MM.1S (cell line): Measurements from ENCODE around the gene ZBTB25.

Experiments used
- DNase-seq: peaks from one replicate; pipeline ENCODE4 v3.0.0-alpha.2; 2015
- H2AFZ ChIP-seq: fragments of 300-600 bp; sonication (generic); 2 replicates; pipeline ENCODE4 v1.6.0; 2016; ENCODE audit warnings: antibody characterized with exemption, low read length
- H3F3A ChIP-seq: fragments of 300-600 bp; sonication (generic); 2 replicates; pipeline ENCODE4 v1.6.1; 2016; ENCODE audit warnings: mild to moderate bottlenecking, antibody characterized with exemption, low read length, moderate library complexity, mixed read lengths; ENCODE audit not compliant: insufficient read depth
- H3K27ac ChIP-seq: fragments of 300-600 bp; sonication (generic); 2 replicates; pipeline ENCODE4 v1.5.1; 2016; ENCODE audit warnings: mild to moderate bottlenecking, low read length
- H3K27me3 ChIP-seq: fragments of 300-600 bp; sonication (generic); replicated peaks from 2 replicates; pipeline ENCODE4 v1.6.0; 2016; ENCODE audit warnings: low read length; ENCODE audit not compliant: insufficient read depth
- H3K36me3 ChIP-seq: fragments of 300-600 bp; sonication (generic); replicated peaks from 2 replicates; pipeline ENCODE4 v1.6.1; 2016; ENCODE audit warnings: mild to moderate bottlenecking, low read length, mixed read lengths; ENCODE audit not compliant: insufficient read depth
- H3K4me1 ChIP-seq: fragments of 300-600 bp; sonication (generic); 2 replicates; pipeline ENCODE4 v1.6.1; 2016; ENCODE audit warnings: low read length, mixed read lengths
- H3K4me2 ChIP-seq: fragments of 300-600 bp; sonication (generic); 2 replicates; pipeline ENCODE4 v1.6.0; 2016; ENCODE audit warnings: low read depth, low read length
- H3K4me3 ChIP-seq: fragments of 300-600 bp; sonication (generic); 2 replicates; pipeline ENCODE4 v1.5.1; 2016; ENCODE audit warnings: low read length, mixed read lengths
- H3K79me2 ChIP-seq: fragments of 300-600 bp; sonication (generic); 2 replicates; pipeline ENCODE4 v1.6.1; 2016; ENCODE audit warnings: mixed run types, low read length, mixed read lengths
- H3K9ac ChIP-seq: fragments of 300-600 bp; sonication (generic); 2 replicates; pipeline ENCODE4 v1.6.1; 2016; ENCODE audit warnings: low read length, mixed read lengths
- H3K9me2 ChIP-seq: fragments of 300-600 bp; sonication (generic); replicated peaks from 2 replicates; pipeline ENCODE4 v1.6.1; 2016; ENCODE audit warnings: mild to moderate bottlenecking, low read length, mixed read lengths; ENCODE audit not compliant: insufficient read depth
- H3K9me3 ChIP-seq: fragments of 300-600 bp; sonication (generic); replicated peaks from 2 replicates; pipeline ENCODE4 v1.6.1; 2016; ENCODE audit warnings: mild to moderate bottlenecking, low read length, mixed read lengths; ENCODE audit not compliant: insufficient read depth
- H4K20me1 ChIP-seq: fragments of 300-600 bp; sonication (generic); 2 replicates; pipeline ENCODE4 v1.6.1; 2016; ENCODE audit warnings: mild to moderate bottlenecking, low read length, moderate library complexity, mixed read lengths; ENCODE audit not compliant: insufficient read depth
- CTCF ChIP-seq: fragments of 300-600 bp; sonication (generic); IDR thresholded peaks from 2 replicates; pipeline ENCODE4 v1.5.1; 2016; ENCODE audit warnings: antibody characterized with exemption, low read length, mixed read lengths
- EZH2 ChIP-seq: fragments of 300-600 bp; sonication (generic); optimal IDR thresholded peaks from 2 replicates; pipeline ENCODE3; 2017; ENCODE audit warnings: low read depth, mild to moderate bottlenecking, antibody characterized with exemption, low read length, mixed read lengths
- EZH2phosphoT487 ChIP-seq: fragments of 300-600 bp; sonication (generic); IDR thresholded peaks from 2 replicates; pipeline ENCODE4 v1.6.1; 2018; ENCODE audit warnings: antibody characterized with exemption, low read length

The ZBTB25 gene

DNA sequence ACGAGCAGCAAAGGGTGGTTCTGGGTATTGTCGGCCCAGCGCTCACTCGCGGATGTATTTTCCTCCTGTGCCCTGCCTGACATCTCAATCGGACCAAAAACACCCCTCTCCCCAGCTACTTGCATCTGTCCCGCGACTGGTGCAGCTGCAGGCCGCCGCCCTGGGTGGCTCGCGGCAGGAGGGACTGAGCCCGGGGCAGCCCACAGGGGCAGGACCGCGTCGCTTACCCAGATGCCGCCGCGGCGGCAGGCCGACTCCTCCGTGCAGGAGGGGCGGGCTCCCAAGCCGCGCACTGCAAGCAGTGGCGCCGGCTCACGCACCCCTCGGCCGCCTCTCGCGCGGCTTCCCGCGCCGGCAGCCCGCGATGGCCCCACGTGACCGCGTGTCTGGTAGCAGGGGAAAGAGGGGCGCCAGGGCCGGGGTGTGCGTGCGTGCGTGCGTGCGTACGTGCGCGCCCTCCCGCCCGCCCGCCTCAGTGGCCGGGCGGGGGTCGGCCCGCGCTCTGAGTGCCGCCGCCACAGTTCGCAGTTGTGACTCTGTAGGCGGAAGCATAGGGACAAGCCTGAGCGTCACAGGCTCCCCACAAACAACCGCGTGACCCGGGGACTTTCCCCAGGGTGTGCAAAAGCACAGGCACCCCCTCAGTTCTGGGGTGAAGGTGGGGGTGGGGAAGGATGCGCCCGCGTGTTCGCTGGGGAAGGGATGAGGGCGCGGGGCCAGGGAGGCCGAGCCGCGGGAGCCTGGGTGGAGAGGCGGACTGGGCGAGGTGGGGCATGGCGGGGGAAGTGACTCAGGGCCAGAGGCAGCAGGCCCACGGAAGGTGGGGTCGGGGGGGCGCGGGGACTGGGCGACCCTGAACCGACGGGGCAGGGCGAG is at the start of gene ZBTB25:
TSS of gene ZBTB25 (minus strand) at position 405 of the 876 bp plus-strand sequence. CDS start 13,305 bp downstream, outside the sequence.
- Histone ChIP-seq H4K20me1 (no peaks in the 10 kb centered on the region), H3K27ac (peak within 1 kb of the TSS; percentile 100), H3K4me1 (peaks cover 3% of the 10 kb centered on the region), H3K9me3 (no peaks in the 10 kb centered on the region), H3K4me3 (peak within 1 kb of the TSS; percentile 86), H3K4me2 (peak within 1 kb of the TSS; percentile 89), H3K79me2 (peaks cover 75% of the 10 kb centered on the region), H3F3A (peaks cover 38% of the 10 kb centered on the region), H3K9ac (peak within 1 kb of the TSS; percentile 99), H3K36me3 (no peaks in the 10 kb centered on the region), H3K27me3 (no peaks in the 10 kb centered on the region), H3K9me2 (no peaks in the 10 kb centered on the region), H2AFZ (peak within 1 kb of the TSS; percentile 53)
- TF ChIP-seq EZH2, result no peak
- TF ChIP-seq CTCF, result no peak
- TF ChIP-seq EZH2phosphoT487, result no peak
- peak; percentile 87 for DNase-seq

DNA sequence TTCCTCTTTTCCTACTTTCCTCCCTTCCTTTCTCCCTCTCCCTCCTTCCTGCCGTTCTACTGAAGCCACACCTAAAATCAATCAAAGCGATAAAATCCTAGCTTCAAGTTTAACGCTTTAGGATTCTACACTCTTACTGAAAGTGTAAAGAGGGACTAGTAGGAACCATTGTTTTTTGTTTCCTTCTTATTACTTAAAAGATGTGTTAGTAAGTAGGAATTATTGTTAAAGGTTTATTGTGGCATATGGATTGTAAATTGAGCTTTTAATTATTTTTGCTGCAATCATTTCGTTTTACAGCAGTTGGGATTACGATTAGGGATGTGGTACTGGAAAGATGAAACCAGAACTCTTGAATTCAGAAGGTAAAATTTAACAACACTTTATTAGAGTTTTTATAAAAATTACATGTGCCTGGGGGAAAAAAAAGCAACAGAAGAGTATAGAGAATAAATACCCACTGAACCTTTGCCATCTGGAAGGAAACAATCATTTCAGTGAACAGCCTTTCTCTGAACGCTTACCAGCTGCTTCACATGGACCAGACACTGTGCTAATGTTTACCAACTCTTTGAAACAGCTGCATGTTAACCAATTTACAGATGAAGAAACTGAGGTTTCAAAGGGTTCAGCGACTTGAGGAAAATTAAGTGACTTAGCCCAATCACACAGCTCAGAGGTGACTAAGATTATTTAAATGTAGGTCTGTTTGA is 47.1 kb upstream of the ZBTB25 start:
- Histone ChIP-seq H3K9ac (no peak overlapping the region), H3K9me2 (no peaks in the 10 kb centered on the region), H3K9me3 (no peaks in the 10 kb centered on the region), H3F3A (no peaks in the 10 kb centered on the region), H3K27me3 (no peaks in the 10 kb centered on the region), H3K4me1 (no peaks in the 10 kb centered on the region), H3K4me3 (no peak overlapping the region), H3K27ac (no peak overlapping the region), H3K36me3 (no peaks in the 10 kb centered on the region), H3K79me2 (no peaks in the 10 kb centered on the region), H4K20me1 (no peaks in the 10 kb centered on the region), H2AFZ (no peak overlapping the region), H3K4me2 (no peak overlapping the region)
- DNase-seq, result no peak
- TF ChIP-seq EZH2phosphoT487, result no peak
- TF ChIP-seq EZH2, result no peak
- TF ChIP-seq CTCF, result no peak

GRCh38 chr14:64549791-64550620 is 46.4 kb upstream of the ZBTB25 start, which contains the start of gene PPP1R36:
TSS of gene PPP1R36 (plus strand) at chr14:64549961. CDS start at chr14:64549998, 37 bp downstream.
- no peaks in the 10 kb centered on the region for H3K36me3 ChIP-seq
- no peaks in the 10 kb centered on the region for H3K9me3 ChIP-seq
- no peaks in the 10 kb centered on the region for H3K9me2 ChIP-seq
- H3K4me1 ChIP-seq, result no peaks in the 10 kb centered on the region
- peak within 1 kb of the TSS; percentile 45; the same call in 1 of the 2 replicates for H3K4me2 ChIP-seq
- no peaks in the 10 kb centered on the region for H3K79me2 ChIP-seq
- no peak for DNase-seq
- no peak within 1 kb of the TSS for H3K27ac ChIP-seq
- no peak within 1 kb of the TSS for H3K9ac ChIP-seq
- no peaks in the 10 kb centered on the region for H3K27me3 ChIP-seq
- H4K20me1 ChIP-seq, result no peaks in the 10 kb centered on the region
- TF ChIP-seq EZH2phosphoT487 (no peak), EZH2 (no peak), CTCF (no peak)
- H3F3A ChIP-seq, result no peaks in the 10 kb centered on the region
- no peak within 1 kb of the TSS for H3K4me3 ChIP-seq
- H2AFZ ChIP-seq, result 0 out of 2 replicates have a peak within 1 kb of the TSS, but pooled peaks have one; percentile 38
